Left cardiac atrium (tissue), 4 donors: ENCODE data around the gene ARMC5. TPM values are rescaled to one million over a fixed set of nuclear protein-coding genes. Genes with fewer than 3 reads are reported as not detected.
"Not testable (repeated sequence)": the region's sequence is repeated elsewhere in the genome, so short reads cannot be mapped to it uniquely, and the experiment has no call there.

Experiments used
- ATAC-seq, 2 donors: fragments of 200-7000 bp; cut with Tn5 transposase; one replicate each; pipeline ENCODE4 v1.9.1; 2020; ENCODE audit warnings: mild to moderate bottlenecking in 2 of 2, moderate library complexity in 2 of 2
- DNase-seq: peaks from one replicate; pipeline ENCODE4 v3.0.0-alpha.2; 2020
- intact Hi-C, 2 donors: fragments of 100-400 bp; cut with DNase I; formaldehyde crosslinking; loops; one replicate each; pipeline versions ENCODE4 v1.14.1 to v1.15.1; 2022 to 2023
- total RNA-seq, 2 donors: library from RNA; stranded (reverse); fragmentation: NEBNext Ultra II Directional; extraction: Animal tissue kit (Norgen Biotek cat#: 25700); gene quantifications; one replicate each; pipeline ENCODE4 v1.2.1, GENCODE V29; 2021
- donor health status: DM: no; HTN: yes; CAD: no.
- donor health status: DM: no; HTN: yes; CAD: no; lungs with severe emphysema.
- donor health status: DM: yes; HTN: yes; CAD: no.
- donor health status: Dilated cardiomyopathy.

Gene ARMC5
- total RNA-seq, 2 donors from 2014 or later, result 7.0 to 8.9 TPM

- intact Hi-C loops, result no loop called here
- ATAC-seq, result peak in 1 of 2 donors; percentile 55
- DNase-seq, result no peak
Observed at GRCh38 chr16:31429314-31429713, 30.0 kb upstream of the ARMC5 start.

- ATAC-seq (no peak), DNase-seq (no peak)
- intact Hi-C loops, result no loop called here
Observed at GRCh38 chr16:31429796-31430195, 29.5 kb upstream of the ARMC5 start.

GRCh38 chr16:31430380-31431052 lies 28.8 kb upstream of the ARMC5 start:
- intact Hi-C loops, result no loop called here
- no peak for ATAC-seq
- no peak for DNase-seq

GRCh38 chr16:31435341-31436220 lies 23.7 kb upstream of the ARMC5 start:
- intact Hi-C loops, result no loop called here
- ATAC-seq, result no peak
- no peak for DNase-seq

GRCh38 chr16:31436221-31437045 lies 22.9 kb upstream of the ARMC5 start:
- DNase-seq (no peak), ATAC-seq (no peak)
- intact Hi-C loops, result no loop called here

- intact Hi-C loops, result no loop called here
- DNase-seq, result no peak
- no peak for ATAC-seq
Observed at GRCh38 chr16:31438414-31438813, 20.9 kb upstream of the ARMC5 start.

GRCh38 chr16:31439023-31439422 lies 20.3 kb upstream of the ARMC5 start:
- ATAC-seq, DNase-seq, intact Hi-C loops: not testable (repeated sequence)

GRCh38 chr16:31439519-31439918 lies 19.8 kb upstream of the ARMC5 start:
- no peak for DNase-seq
- intact Hi-C loops, result no loop called here
- ATAC-seq, result no peak

- DNase-seq, result no peak
- no peak for ATAC-seq
- intact Hi-C loops, result loop anchor here (5.0 to 10.0 kb wide), 3 partner anchors 258 to 458 kb away; partner anchors contain the start of genes FUS (in 1 of the 2) and HSD3B7 (in 1 of the 2)
Observed at GRCh38 chr16:31440516-31441184, 18.7 kb upstream of the ARMC5 start.

GRCh38 chr16:31441956-31442355 lies 17.3 kb upstream of the ARMC5 start:
- no peak for DNase-seq
- peak in 1 of 2 donors; percentile 3 for ATAC-seq
- intact Hi-C loops, result loop anchor here (5.0 to 10.0 kb wide), 3 partner anchors 260 to 460 kb away; partner anchors contain the start of genes FUS (in 1 of the 2) and HSD3B7 (in 1 of the 2)

- not testable (repeated sequence) for ATAC-seq, DNase-seq
- intact Hi-C loops, result loop anchor here in 1 of 2 donors (10.0 kb wide), 1 partner anchor 461 kb away; the partner anchor contains the start of gene HSD3B7
Observed at GRCh38 chr16:31445931-31446330, 13.4 kb upstream of the ARMC5 start.

- DNase-seq (no peak), ATAC-seq (no peak)
- intact Hi-C loops, result loop anchor here in 1 of 2 donors (10.0 kb wide), 1 partner anchor 414 kb away; no protein-coding TSS in a partner anchor
Observed at GRCh38 chr16:31451201-31451600, 8.1 kb upstream of the ARMC5 start.

GRCh38 chr16:31451681-31452351 lies 7.5 kb upstream of the ARMC5 start:
- intact Hi-C loops, result loop anchor here in 1 of 2 donors (10.0 kb wide), 1 partner anchor 413 kb away; no protein-coding TSS in a partner anchor
- ATAC-seq (peak; percentile 71 to 79), DNase-seq (peak; percentile 66)

- no peak for DNase-seq
- intact Hi-C loops, result loop anchor here in 1 of 2 donors (10.0 kb wide), 1 partner anchor 412 kb away; no protein-coding TSS in a partner anchor
- ATAC-seq, result peak; percentile 49 to 75
Observed at GRCh38 chr16:31452631-31453106, 6.6 kb upstream of the ARMC5 start.

- DNase-seq (peak; percentile 62), ATAC-seq (peak; percentile 17 to 27)
- intact Hi-C loops, result loop anchor here in 1 of 2 donors (10.0 kb wide), 1 partner anchor 411 kb away; no protein-coding TSS in a partner anchor
Observed at GRCh38 chr16:31453255-31454204, 5.8 kb upstream of the ARMC5 start.

GRCh38 chr16:31455601-31456314 lies 3.5 kb upstream of the ARMC5 start:
- DNase-seq (no peak), ATAC-seq (no peak)
- intact Hi-C loops, result loop anchor here in 1 of 2 donors (10.0 kb wide), 1 partner anchor 409 kb away; no protein-coding TSS in a partner anchor
